GM19468 (cell line): ENCODE results near the gene SUMO1.

ENCODE experiments used
- ATAC-seq: cut with Tn5 transposase; IDR thresholded peaks from one replicate; pipeline ENCODE4 v1.9.1; 2021; ENCODE audit warnings: mild to moderate bottlenecking, moderate library complexity, moderate number of reproducible peaks; ENCODE audit not compliant: unreplicated experiment; ENCODE audit errors: extremely low read depth

SUMO1 gene

DNA sequence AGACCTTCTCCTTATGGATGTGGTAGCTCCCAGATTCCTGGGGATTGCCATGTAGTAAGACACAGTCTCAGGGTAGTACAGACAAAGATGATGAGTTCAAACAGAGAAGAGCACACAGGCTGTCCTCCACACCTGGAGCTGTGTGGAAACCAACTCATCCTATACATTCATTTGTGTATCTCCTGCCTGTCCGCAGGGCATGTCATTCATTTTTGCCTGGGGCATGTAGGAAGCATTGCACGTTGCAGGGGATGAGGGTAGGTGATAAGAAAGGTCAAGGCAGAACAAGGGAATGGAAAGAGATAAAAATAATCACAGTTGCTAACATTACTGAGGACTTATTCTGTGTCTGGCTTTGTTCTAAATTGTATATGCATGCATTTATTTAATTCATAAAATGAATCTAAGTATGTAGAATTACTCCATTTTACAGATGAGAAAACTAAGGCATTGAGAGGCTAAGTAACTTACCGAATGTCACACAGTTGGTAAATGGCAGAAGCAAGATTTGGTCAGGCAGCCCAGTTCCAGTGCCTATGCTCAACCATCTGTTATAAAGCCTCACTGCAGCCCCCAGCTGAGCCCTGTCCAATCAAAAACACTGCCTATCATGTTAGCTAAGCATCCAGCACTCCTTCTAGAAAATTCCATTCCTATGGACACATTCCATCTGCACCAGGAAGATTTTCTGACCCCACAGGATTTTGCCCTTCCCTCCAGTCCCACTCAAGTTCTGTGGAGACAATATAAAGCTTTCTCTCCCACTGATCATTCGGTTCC lies 81.0 kb downstream of the SUMO1 start:
- no peak for ATAC-seq
